ENCODE data around the gene SUMF1.

DNA sequence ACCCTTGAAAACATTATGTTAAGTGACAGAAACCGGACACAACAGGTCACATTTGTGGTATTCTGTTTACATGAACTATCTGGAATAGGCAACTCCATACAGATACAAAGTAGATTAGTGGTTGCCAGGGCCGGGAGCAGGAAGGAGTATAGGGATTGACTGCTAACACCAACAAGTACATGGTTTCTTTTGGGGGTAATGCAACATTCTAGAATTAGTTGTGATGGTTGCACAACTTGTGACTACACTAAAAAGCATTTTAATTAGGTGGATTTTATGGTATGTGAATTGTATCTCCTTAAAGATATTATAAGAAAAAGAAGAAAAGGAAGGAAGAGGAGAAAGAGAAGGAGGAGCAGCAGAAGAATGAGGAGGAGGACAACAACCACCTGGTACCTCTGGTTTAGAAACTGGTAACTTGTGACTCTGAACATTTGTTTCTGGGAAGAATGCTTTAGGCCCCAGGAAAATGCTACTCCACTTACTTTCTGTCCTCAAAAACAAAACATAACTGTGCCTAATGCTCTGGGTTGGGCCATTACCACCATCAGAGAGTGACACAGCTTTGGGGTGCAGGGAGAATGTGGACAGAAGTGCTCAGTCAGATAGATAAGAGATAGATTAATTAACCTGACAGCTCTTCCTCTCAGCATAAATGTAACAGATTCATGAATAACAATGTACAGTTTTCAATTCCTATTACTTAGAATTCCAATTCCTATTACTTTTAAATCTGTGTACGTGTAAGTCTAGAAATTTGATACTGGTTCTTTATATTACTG, 143.6 kb downstream of the SUMF1 start:
- no peak for TF ChIP-seq POLR2AphosphoS5 (IDR thresholded peaks at IDR 0.05; ENCODE audit: borderline replicate concordance, low read depth, low read length)
- TF ChIP-seq FOXP2 (optimal IDR thresholded peaks at IDR 0.05; ENCODE audit: control extremely low read depth, extremely low read length, insufficient read depth): no peak
